ENCODE data around the gene TRPV4. TPM values are rescaled to one million over a fixed set of nuclear protein-coding genes. Genes with fewer than 3 reads are reported as not detected.
A peak's percentile ranks its signal among the peaks of the same experiment; 100 is the strongest.

TRPV4 gene
- total RNA-seq, 4 donors from 2014 or later: 0.34 to 0.55 TPM; not detected in 2

- intact Hi-C loops (cut with DNase I; ENCODE audit: low total_unique reads): no loop called here
- Histone ChIP-seq H3K4me3 (no peak overlapping the region), H3K36me3 (no peaks in the 10 kb centered on the region), H3K27ac (no peak overlapping the region), H3K9me3 (no peaks in the 10 kb centered on the region), H3K27me3 (no peaks in the 10 kb centered on the region), H3K4me1 (no peaks in the 10 kb centered on the region)
- TF ChIP-seq CTCF (IDR thresholded peaks at IDR 0.05) (no peak), POLR2A (IDR thresholded peaks at IDR 0.05) (no peak)
- DNase-seq: no peak
Measured at GRCh38 chr12:109839444-109839843, 6.2 kb upstream of the TRPV4 start.

GRCh38 chr12:109836916-109837315 lies 3.7 kb upstream of the TRPV4 start:
- Histone ChIP-seq H3K9me3 (no peaks in the 10 kb centered on the region), H3K27me3 (no peaks in the 10 kb centered on the region), H3K4me3 (no peak overlapping the region), H3K4me1 (peaks cover 0 to 7% of the 10 kb centered on the region in 2 donors), H3K36me3 (no peaks in the 10 kb centered on the region), H3K27ac (no peak overlapping the region)
- intact Hi-C loops (cut with DNase I; ENCODE audit: low total_unique reads): no loop called here
- TF ChIP-seq CTCF (IDR thresholded peaks at IDR 0.05): no peak
- TF ChIP-seq POLR2A (IDR thresholded peaks at IDR 0.05): no peak
- no peak for DNase-seq

GRCh38 chr12:109835827-109836226 lies 2.6 kb upstream of the TRPV4 start:
- H3K36me3 ChIP-seq: no peaks in the 10 kb centered on the region
- intact Hi-C loops (cut with DNase I; ENCODE audit: low total_unique reads): no loop called here
- no peaks in the 10 kb centered on the region for H3K9me3 ChIP-seq
- H3K27ac ChIP-seq: no peak overlapping the region
- no peak overlapping the region for H3K4me3 ChIP-seq
- TF ChIP-seq CTCF (IDR thresholded peaks at IDR 0.05) (no peak), POLR2A (IDR thresholded peaks at IDR 0.05) (no peak)
- H3K27me3 ChIP-seq: no peaks in the 10 kb centered on the region
- no peak for DNase-seq
- H3K4me1 ChIP-seq: peaks cover 0 to 7% of the 10 kb centered on the region in 2 donors

- Histone ChIP-seq H3K36me3 (no peaks in the 10 kb centered on the region), H3K9me3 (no peaks in the 10 kb centered on the region), H3K27me3 (no peaks in the 10 kb centered on the region), H3K4me3 (peak overlapping the region in 1 of 2 donors; percentile 30), H3K27ac (no peak overlapping the region), H3K4me1 (peaks cover 0 to 7% of the 10 kb centered on the region in 2 donors)
- no peak for DNase-seq
- intact Hi-C loops (cut with DNase I; ENCODE audit: low total_unique reads): no loop called here
- TF ChIP-seq POLR2A (IDR thresholded peaks at IDR 0.05): no peak
- TF ChIP-seq CTCF (IDR thresholded peaks at IDR 0.05): no peak
Measured at GRCh38 chr12:109832541-109833306, 474 bp downstream of the TRPV4 start.

- no peaks in the 10 kb centered on the region for H3K27me3 ChIP-seq
- H3K9me3 ChIP-seq: no peaks in the 10 kb centered on the region
- peaks cover 0 to 7% of the 10 kb centered on the region in 2 donors for H3K4me1 ChIP-seq
- H3K36me3 ChIP-seq: no peaks in the 10 kb centered on the region
- TF ChIP-seq CTCF (IDR thresholded peaks at IDR 0.05) (no peak), POLR2A (IDR thresholded peaks at IDR 0.05) (no peak)
- no peak overlapping the region for H3K27ac ChIP-seq
- intact Hi-C loops (cut with DNase I; ENCODE audit: low total_unique reads): no loop called here
- H3K4me3 ChIP-seq: no peak overlapping the region
- DNase-seq: no peak
Measured at GRCh38 chr12:109831929-109832328, 1.3 kb downstream of the TRPV4 start.

All from uterus (tissue), 4 donors.